Measurements from ENCODE around the gene ACSS3.
A peak's percentile ranks its signal among the peaks of the same experiment; 100 is the strongest.
"Not testable (repeated sequence)": the region's sequence is repeated elsewhere in the genome, so short reads cannot be mapped to it uniquely, and the experiment has no call there.

Gene ACSS3

DNA sequence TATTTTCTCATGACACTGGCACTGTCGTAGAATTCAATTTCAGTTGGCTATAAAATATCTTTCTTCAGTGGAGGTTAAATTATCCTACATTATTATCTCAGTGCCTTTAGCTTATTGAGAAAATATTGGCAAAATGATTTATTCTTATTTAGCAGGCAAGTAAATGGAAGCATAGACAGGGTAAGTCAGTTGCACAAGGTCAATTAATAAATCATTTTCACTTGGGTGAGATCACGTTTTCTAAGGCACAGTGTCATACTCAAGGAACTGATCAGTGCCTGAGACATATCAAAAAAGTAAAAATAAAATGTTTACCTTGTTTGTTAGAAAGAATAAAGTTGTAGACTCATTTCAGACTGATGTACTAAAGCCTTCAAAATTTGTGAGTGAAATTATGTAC, 95.0 kb downstream of the ACSS3 start:
- no peak for DNase-seq

- DNase-seq, result peak; percentile 57
Measured at GRCh38 chr12:81174664-81175063, 96.8 kb downstream of the ACSS3 start.

GRCh38 chr12:81176796-81177195, 98.9 kb downstream of the ACSS3 start:
- DNase-seq, result no peak

GRCh38 chr12:81181691-81182090, 103.8 kb downstream of the ACSS3 start:
- no peak for DNase-seq

DNA sequence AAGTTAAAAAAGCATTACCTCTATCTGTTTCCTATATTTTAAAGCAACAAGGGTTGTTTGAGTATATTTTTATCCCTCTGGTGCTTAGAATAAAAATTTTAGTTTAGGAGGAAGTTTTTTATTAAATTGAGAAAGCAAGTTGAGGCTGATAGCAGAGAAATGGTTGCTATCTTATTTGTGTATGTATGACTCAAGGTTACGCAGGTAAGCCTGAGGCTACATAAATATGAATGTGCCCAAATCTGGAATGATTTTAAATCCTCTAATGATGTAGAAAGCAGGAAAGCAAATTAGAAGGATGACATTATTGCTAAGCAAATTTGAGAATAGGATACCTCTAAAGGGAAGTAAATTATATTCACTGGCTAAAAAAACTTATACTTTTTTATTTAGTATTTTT, 109.8 kb downstream of the ACSS3 start:
- no peak for DNase-seq

DNA sequence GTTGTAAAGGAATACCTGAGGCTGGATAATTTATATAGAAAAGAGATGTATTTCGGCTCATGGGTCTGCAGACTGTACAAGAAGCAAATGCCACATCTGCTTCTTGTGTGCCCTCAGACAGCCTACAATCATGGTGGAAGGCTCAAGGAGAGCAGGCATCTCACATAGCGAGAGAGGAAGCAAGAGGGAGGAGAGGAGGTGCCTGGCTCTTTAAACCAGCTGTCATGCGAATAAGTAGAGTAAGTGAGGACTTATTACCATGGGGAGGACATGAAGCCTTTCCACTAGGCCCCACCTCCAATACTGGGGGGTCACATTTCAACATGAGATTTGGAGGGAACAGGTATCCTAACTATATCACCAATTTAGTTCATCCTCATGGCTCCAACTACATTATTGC, 118.7 kb downstream of the ACSS3 start:
- no peak for DNase-seq

- not testable (repeated sequence) for DNase-seq
Measured at GRCh38 chr12:81200561-81200960, 122.7 kb downstream of the ACSS3 start.

DNA sequence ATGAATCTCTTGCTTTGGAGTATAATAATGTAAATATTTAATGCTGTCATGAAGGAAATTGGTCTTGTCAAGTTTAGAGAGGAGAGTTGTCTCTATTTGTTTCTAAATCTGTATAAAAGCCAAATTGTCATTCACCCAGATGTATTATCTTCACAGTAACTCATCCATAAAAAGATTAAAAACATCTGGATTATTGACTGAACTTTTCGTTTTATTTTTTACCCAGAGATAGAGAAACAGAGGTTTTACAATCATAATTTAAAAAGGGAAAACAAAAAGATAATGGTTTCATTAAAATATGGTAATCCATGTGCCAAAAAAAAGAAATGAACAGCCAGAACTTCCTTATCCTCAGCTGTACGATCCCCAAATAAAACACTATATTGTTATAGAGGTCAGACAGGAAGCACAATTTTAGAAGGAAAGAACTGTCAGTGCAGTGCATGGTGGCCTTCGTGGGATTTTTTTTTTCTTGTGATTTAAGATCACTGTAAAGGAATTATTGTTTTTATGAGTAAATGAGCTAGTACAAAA, 125.9 kb downstream of the ACSS3 start:
- DNase-seq, result no peak

- DNase-seq, result no peak
Measured at GRCh38 chr12:81205416-81205815, 127.5 kb downstream of the ACSS3 start.

- peak; percentile 31 for DNase-seq
Measured at GRCh38 chr12:81206429-81206828, 128.6 kb downstream of the ACSS3 start.

DNA sequence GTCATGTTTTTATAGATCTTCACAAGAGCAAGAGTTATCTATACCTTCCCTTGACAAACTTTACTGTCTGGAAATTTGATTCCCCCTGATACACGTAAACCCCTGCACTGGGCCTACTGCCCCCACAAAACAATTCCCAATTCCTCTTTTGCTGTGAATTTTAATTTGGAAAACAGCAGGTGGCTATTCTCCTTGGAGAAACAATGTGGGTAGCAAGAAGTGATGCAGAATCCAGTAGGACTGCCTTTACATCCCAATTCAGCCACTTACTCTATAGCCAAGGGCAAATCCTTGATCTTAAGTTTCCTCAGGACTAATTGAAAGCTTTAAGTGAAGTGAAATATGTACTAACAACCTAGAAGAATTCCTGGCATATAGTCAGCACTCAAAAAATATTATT, 129.3 kb downstream of the ACSS3 start:
- DNase-seq, result no peak

GRCh38 chr12:81207664-81208063, 129.8 kb downstream of the ACSS3 start:
- DNase-seq, result no peak

- DNase-seq, result no peak
Measured at GRCh38 chr12:81208187-81208911, 130.5 kb downstream of the ACSS3 start.

GRCh38 chr12:81209012-81209411, 131.1 kb downstream of the ACSS3 start:
- DNase-seq, result no peak

GRCh38 chr12:81209772-81210225, 131.9 kb downstream of the ACSS3 start:
- DNase-seq, result not testable (repeated sequence)

DNA sequence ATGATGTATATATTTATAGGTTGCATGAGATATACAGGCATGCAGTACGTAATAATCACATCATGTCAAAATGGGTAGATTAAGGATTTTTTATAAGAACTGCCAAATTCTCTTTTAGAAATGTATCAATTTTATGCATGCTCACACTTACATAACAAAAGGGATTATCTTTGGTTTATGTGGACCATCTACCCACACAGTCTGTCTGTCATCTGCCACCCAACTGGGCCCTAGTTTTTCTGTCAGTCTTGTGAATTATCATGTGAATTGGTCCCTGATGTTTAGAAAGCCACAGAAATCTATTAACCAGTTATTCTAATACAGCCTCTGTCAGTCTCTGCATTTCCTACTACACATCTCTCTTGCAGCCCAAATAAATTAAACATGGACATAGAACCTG, 133.4 kb downstream of the ACSS3 start:
- no peak for DNase-seq

- no peak for DNase-seq
Measured at GRCh38 chr12:81212996-81213696, 135.3 kb downstream of the ACSS3 start.

- DNase-seq, result no peak
Measured at GRCh38 chr12:81216739-81217138, 138.9 kb downstream of the ACSS3 start.

- DNase-seq, result no peak
Measured at GRCh38 chr12:81221681-81222080, 143.8 kb downstream of the ACSS3 start.

GRCh38 chr12:81222846-81223592, 145.1 kb downstream of the ACSS3 start:
- DNase-seq, result no peak

DNA sequence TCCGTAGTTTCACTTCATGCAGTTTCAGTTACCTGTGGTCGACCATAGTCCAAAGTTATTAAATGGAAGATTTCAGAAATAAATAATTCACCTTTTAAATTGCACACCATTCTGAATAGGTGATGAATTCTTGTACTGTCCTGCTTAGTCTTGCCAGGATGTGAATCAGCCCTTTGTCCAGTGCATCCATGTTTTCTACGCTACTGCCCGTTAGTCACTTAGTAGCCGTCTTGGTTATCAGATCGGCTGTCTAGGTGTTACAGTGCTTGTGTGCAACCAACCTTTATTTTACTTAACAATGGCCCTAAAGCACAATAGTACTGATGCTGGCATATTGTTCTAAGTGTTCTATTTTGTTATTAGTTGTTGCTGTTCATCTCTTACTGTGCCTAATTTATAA, 146.7 kb downstream of the ACSS3 start:
- no peak for DNase-seq

GRCh38 chr12:81229759-81230158, 151.9 kb downstream of the ACSS3 start:
- no peak for DNase-seq

DNA sequence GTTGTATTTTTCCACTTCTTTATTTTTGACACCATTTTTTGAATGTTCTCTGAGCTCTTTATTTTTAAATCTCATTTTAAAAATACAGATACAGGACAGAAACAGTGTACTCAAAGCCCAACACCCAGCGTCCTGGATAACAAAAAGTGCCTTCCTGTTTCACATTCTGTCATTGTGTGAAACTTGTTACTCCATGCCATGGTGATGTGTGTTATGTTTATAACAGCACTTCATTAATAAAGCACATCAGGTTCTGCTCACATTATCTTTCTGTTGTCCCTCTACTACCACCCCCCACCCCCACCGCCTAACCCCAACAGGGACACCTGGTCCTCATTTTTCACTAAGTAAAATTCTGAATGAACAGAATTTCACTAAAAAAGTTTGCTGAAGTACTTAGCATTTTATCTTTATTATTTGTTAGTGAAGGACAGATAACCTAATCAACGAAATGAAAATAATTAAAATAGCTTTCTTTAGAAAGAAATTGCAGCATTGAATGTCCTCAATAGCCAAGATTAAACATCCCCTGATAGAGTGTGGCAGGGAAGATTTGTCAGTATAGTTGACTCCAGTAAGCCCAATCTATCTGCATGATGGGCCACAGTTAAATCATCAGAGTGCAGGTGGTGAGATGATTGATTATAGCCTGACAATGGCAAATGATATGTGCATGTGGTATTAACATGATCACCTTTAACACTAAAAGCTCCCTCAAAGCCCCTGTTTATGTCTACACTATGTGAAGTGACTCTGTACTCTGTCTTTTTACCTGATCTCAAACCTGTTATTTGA, 153.9 kb downstream of the ACSS3 start:
- DNase-seq, result no peak

All from NCI-H1694 treated with DMSO at 0.1 percent for 48 hours (cell line).